Measurements from ENCODE around the gene LPO. TPM values are rescaled to one million over a fixed set of nuclear protein-coding genes. Genes with fewer than 3 reads are reported as not detected.

The LPO gene
- total RNA-seq, 1 experiment from 2014 or later: not detected

DNA sequence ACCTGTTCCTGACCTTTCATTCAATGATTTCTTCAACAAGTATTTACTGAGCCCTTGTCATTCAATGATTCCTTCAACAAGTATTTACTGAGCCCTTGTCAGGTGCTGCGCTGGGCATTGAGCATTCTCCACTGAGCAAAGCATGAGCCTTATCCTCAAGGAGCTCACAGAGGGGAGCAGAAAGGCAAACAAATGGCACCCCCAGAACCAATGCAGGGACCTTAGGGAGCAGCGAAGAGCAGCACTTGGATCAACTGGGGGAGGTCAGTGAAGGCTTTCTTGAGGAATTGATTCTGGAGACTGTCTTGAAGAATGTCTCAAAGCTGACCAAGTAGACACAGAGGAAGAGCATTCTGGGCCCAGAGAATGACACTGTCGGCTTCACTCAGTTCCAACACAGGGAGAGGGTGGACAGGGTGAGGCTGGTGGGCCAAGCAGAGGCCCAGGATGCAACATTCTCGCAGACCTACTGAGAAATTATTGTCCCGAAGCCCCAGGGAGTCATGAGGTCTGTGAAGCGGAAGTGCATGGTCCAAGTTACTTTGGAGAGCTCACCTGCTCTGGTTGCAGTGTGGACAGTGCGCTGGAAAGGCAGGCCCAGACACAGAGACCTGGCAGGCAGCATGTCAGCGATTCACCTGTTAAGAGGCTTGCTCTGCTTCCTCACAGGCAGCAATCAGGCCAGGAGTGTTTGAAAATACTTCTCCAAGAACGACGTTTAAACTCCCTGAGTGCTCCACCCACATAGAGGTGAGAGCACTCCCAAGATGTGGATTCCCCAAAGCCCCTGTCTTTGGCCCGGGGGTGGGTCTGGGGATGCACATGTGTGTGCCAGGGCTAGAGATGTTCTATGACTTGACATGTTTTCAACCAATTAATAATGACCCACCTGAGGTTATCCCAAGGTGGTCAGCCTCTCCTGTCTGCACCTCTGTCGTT, 45.6 kb downstream of the LPO start:
- Histone ChIP-seq H3K4me3 (no peak overlapping the region), H3K4me1 (peaks cover 7% of the 10 kb centered on the region), H3K36me3 (no peaks in the 10 kb centered on the region), H3K27me3 (no peaks in the 10 kb centered on the region), H3K9me3 (replicated peaks) (no peaks in the 10 kb centered on the region), H3K27ac (no peak overlapping the region)
- no peak for DNase-seq

DNA sequence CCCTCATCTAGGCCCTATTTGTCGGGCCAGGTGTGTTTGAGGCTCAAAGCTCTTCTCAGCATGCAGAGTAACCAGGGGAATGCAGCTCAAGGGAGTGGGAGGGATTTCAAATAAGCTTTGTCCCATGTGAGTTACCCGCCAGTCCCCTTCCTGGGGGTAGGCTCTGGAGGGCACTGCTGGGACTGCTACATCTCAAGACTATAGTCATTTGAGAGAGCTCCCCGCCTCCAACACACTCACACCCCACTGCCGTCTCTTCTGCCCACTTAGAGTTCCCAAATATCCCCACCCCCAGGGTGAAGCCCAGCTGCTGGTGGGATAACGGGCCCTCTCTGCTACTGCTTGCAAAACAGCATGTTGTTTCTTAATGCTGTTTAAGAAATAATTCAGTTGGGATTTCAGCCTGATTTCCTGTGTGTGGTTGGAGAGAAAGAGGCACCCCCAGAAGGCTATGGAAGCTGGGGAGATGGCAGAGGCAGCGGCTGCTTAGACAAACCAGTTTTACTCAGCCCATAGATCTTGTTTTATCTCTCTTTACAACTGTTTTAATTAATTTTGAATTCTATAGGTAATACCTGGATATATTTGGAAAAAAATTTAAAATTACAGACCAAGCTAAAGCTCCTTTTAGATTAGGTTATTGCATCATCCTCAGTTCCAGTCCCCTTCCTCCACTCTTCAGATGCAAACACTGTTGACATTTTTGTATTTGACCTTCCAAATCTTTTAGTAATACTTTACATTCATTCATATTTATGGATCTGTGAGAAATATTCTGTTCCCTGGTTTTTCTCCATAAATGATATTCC, 46.4 kb downstream of the LPO start:
- no peak for DNase-seq
- Histone ChIP-seq H3K36me3 (no peaks in the 10 kb centered on the region), H3K27ac (no peak overlapping the region), H3K4me3 (no peak overlapping the region), H3K4me1 (peaks cover 4% of the 10 kb centered on the region), H3K9me3 (replicated peaks) (no peaks in the 10 kb centered on the region), H3K27me3 (no peaks in the 10 kb centered on the region)

DNA sequence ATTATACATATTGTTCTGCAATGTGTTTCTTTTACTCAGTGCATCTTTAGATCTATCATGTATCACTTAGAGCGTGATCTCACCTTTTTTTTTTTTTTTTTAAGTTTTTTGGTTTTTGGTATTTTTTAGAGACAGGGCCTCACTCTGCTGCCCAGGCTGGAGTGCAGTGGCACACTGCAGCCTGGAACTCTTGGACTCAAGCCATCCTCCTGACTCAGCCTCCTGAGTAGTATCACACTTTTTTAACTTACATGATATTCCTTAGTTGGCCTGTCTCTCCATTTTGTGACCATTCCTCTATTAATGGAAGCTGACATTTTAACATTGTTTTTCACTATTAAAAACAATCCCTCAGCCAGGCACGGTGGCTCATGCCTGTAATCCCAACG, 47.0 kb downstream of the LPO start:
- no peak for DNase-seq
- Histone ChIP-seq H3K36me3 (no peaks in the 10 kb centered on the region), H3K9me3 (replicated peaks) (no peaks in the 10 kb centered on the region), H3K4me1 (no peaks in the 10 kb centered on the region), H3K27me3 (no peaks in the 10 kb centered on the region), H3K27ac (no peak overlapping the region), H3K4me3 (no peak overlapping the region)

DNA sequence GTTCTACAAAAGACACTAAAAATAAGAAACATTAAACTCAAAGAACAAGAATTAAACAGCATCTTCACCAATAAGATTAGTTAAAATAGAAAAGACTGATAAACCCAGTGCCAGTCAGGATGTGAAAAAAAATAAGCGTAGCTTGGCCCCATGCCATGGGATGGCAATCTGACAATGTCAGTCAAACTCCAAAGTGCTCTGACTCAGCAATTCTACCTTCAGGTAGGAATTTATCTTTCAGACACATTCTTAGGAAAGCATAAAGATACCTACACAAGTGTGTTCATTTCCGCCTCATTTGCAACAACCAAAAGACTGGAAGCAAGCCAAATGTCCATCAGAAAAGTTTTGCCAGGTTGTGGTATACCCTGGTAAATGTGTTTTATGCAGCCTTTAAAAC, 51.5 kb downstream of the LPO start:
- Histone ChIP-seq H3K4me3 (no peak overlapping the region), H3K4me1 (no peaks in the 10 kb centered on the region), H3K9me3 (replicated peaks) (no peaks in the 10 kb centered on the region), H3K27ac (no peak overlapping the region), H3K36me3 (no peaks in the 10 kb centered on the region), H3K27me3 (no peaks in the 10 kb centered on the region; the same call in 1 of the 2 replicates)
- DNase-seq: no peak

DNA sequence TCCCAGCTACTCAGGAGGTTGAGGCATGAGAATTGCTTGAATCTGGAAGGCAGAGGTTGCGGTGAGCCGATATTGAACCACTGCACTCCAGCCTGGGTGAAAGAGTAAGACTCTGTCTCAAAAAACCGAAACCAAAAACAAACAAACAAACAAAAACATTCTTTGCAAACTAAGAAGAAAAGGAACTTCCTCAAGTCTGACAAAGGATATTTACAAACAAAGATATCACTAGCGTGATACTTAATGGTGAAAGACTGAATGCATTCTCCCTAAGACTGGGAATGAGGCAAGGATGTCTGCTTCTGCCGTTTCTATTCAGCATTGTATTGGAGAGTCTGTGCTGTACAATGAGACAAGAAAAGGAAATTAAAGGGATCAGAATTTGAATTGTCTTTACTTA, 52.9 kb downstream of the LPO start:
- Histone ChIP-seq H3K27ac (no peak overlapping the region), H3K9me3 (replicated peaks) (no peaks in the 10 kb centered on the region), H3K4me3 (no peak overlapping the region), H3K4me1 (no peaks in the 10 kb centered on the region), H3K27me3 (no peaks in the 10 kb centered on the region; the same call in 1 of the 2 replicates), H3K36me3 (no peaks in the 10 kb centered on the region)
- no peak for DNase-seq

DNA sequence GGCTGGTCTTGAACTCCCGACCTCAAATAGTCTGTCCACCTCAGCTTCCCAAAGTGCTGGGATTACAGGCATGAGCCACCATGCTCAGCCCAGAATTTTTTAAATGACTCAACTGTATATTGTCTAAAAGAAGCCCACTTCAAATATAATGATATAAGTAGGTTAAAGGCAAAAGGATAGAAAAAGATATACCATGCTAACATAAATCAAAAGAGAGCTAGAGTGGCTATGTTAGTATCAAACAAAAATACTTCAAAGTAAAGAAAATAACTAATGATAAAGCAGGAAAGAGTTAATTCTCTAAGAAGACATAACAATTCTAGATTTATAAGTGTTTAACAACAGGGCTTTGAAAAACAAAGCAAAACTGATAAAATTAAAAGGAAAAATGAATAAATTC, 55.6 kb downstream of the LPO start:
- Histone ChIP-seq H3K9me3 (replicated peaks) (no peaks in the 10 kb centered on the region), H3K4me1 (no peaks in the 10 kb centered on the region), H3K27me3 (peaks cover 4% of the 10 kb centered on the region), H3K27ac (no peak overlapping the region), H3K4me3 (no peak overlapping the region), H3K36me3 (no peaks in the 10 kb centered on the region)
- no peak for DNase-seq

DNA sequence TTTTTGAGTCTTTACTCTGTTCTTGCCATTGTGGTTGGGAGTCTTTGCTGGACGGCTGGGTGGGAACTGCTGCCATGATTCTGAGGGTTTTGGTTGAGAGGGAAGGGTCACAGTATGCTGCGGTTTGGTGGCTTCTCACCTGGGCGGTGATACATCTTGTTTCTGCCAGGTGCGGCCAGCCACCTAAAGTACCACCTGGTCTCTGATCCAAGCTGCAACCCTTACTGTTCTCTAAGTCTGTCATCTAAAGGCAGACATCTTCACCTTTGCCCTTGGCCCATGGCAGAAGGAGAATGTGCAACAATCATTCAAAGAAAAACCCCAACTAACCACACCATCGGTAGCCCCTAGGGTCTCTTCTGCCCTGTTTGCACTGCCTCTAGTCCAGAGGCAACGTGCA, 62.0 kb downstream of the LPO start:
- no peak overlapping the region for H3K4me3 ChIP-seq
- DNase-seq: no peak
- no peaks in the 10 kb centered on the region for H3K9me3 ChIP-seq (replicated peaks)
- H3K27me3 ChIP-seq: peaks cover 7% of the 10 kb centered on the region; the same call in 1 of the 2 replicates
- H3K4me1 ChIP-seq: no peaks in the 10 kb centered on the region
- no peaks in the 10 kb centered on the region for H3K36me3 ChIP-seq
- no peak overlapping the region for H3K27ac ChIP-seq

DNA sequence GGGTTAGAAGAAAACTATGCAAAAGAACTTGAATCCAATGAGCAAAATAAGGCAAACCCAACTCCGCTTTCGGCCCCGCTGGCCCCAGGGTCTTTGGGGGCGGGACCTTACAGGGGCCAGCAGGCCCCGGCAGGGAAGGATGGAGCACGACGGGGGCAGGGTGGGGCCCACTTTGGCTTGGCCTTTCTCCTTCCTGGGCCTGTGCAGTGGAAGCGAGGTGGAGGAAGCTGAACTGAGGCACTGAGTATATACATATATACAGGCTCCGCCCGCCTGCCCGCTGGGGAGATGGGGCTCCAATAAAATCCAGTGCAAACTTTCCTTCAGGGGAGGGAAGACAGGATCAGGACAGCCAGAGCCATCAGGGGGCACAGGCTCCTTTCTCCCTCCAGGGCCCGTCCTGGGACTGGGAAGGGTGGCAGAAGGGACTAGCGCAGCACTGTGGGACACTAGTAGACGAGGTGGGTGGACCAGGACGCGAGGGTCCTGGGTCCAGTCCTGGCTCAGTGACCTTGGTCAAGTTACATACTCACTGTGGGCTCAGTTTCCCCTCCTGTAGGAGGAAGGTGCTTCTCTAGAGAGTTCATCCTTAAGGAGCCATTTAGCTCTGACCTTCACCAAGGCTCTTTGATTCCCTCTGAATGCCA, 63.2 kb downstream of the LPO start:
- Histone ChIP-seq H3K27ac (no peak overlapping the region), H3K4me3 (no peak overlapping the region), H3K9me3 (replicated peaks) (no peaks in the 10 kb centered on the region), H3K36me3 (no peaks in the 10 kb centered on the region), H3K27me3 (peaks cover 5% of the 10 kb centered on the region; the same call in 1 of the 2 replicates), H3K4me1 (no peaks in the 10 kb centered on the region)
- DNase-seq: no peak

DNA sequence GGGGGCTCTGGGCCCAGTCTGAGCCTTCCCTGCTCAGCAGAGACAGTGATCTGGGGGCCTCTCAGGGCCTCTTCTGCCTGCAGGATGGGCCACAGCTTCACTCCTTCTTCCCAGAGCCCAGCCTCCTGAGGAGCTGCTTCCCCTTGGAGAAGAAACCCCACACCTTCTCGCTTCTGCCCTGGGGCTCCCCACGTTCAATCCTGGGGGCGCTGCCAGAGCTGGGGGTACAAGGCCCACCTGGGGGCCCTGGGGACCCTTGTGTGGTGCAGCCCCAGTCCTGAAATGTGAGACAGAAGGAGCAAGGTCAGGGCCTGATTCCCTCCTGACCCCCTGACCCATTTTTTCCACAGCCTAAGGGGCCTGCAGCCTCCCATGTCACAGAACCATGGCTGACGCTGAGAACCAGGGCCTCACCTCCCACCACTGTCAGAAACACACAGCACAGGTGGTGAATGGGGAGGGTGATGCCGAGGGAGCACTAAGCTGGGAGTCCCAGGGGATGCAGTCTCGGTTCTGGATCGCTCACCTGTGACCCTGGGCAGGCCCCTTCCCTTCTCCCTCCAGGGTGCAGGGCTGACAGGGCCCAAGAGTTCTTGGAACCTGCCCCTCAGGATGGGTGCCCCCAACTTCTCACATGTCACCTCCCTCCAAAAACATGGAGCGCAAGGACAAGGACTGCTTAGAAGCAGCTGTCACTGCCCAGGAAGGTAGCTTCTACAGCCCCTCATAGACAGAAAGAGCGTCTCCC, 64.0 kb downstream of the LPO start:
- H3K27me3 ChIP-seq: 0 out of 2 replicates have a peak, but pooled peaks cover 4% of the 10 kb centered on the region
- no peaks in the 10 kb centered on the region for H3K36me3 ChIP-seq
- no peaks in the 10 kb centered on the region for H3K4me1 ChIP-seq
- H3K27ac ChIP-seq: no peak overlapping the region
- no peaks in the 10 kb centered on the region for H3K9me3 ChIP-seq (replicated peaks)
- no peak overlapping the region for H3K4me3 ChIP-seq
- no peak for DNase-seq

DNA sequence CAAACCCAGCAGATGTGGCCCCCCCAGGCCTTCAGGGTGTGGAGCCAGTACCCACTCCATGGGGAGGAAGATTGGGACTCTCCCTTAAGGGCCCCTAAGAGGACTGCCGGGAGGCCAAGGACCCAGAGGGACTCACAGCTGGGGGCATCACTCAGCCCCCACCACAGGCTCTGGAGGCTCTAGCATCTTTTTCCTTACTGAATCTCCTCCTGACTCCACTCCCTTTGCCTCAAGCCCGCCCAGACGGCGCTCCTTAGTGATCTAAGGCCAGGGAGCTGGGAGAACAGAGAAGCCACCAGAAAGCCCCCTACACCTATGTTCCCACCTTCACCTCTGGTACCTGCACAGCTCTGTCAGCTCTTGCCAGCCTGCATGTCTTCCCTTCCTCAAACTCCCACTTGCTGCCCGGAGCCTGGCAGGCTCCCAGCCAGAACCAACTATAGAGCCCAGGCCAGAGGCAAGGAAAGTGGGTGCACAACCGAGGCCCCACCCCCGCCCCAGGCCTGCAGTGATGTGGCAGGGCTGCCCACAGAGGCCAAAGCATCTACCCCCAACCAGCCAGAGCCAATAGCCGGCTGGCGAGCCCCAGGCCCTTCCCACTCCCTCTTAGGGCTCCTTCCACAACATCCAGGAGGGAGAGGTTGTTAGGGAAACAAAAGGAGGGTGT, 64.7 kb downstream of the LPO start:
- Histone ChIP-seq H3K4me3 (no peak overlapping the region), H3K27ac (no peak overlapping the region), H3K27me3 (peaks cover 4% of the 10 kb centered on the region; the same call in 1 of the 2 replicates), H3K36me3 (no peaks in the 10 kb centered on the region), H3K9me3 (replicated peaks) (no peaks in the 10 kb centered on the region), H3K4me1 (no peaks in the 10 kb centered on the region)
- no peak for DNase-seq

DNA sequence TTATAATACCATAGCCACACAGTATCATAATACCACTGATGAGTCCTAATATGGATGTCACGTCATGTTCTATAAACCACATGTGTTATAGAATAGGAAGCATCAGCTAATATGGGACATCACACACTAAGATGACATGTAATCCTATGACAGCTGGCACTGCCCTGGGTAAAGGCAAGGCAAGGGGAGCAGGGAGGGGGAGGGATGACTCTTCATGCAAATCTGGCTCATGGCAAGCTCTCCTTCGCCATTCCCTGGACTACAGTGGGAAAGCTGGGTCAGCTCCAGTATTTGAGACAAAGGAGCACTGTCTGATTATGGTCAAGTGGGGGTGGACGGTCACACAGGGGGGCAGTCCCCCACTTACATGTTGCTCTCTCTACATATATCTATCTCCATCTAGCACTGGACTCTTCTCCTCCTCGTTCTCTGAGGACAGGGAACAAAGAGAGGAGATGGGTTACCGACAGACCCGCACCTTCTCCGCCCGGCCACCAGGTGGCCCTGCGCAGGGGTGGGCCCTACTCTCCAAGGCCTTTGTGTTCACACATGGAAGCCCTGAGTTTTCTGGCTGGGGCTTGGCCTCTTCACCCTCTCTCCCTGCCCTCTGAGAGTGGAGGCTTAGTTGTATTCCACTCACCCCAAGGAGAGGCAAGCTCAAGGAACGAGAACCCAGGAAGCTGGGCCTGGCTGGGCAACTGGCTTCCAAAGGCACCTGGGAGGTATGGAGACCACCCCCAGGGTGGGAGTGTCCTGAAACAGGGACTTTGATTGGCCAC, 65.8 kb downstream of the LPO start:
- H3K27me3 ChIP-seq: peaks cover 4% of the 10 kb centered on the region; the same call in 1 of the 2 replicates
- H3K9me3 ChIP-seq (replicated peaks): no peaks in the 10 kb centered on the region
- DNase-seq: peak; percentile 44 to 70

DNA sequence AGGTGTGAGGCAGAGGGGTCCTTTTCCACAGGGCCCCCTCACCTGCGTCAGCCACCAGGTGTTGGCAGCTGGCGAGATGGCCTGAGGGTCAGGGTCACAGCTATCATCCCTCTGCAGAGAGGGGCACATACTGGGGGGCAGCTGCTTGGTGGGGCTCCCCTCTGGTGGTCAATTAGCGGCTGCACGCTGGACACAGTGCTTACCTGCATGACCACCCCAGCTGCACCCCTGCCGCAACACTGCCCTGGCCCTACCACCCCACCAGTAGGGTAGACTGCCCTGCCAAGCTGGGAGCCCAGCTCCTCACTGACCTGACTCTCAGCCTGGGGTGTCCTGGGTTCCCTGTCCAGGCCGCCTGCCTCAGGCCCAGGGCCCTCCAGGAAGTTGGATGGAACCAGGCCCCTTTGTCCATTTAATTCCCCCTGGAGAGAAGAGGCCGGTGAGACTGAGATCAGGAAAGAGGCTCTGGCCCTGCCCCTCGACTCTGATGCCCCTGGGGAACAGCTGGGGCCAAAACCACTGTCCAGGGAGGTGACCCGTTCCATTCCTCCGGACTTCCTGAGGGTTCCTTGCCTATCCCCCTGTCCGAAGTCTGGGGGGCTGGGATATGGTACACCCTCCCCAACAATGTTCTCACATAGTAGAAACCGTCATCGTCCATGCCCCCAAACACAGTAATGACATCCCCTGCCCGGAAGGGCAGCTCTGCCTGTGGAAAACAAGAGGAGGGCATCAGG, 66.5 kb downstream of the LPO start:
- Histone ChIP-seq H3K4me1 (no peaks in the 10 kb centered on the region), H3K9me3 (replicated peaks) (no peaks in the 10 kb centered on the region), H3K27me3 (peaks cover 4% of the 10 kb centered on the region; the same call in 1 of the 2 replicates), H3K36me3 (no peaks in the 10 kb centered on the region), H3K4me3 (no peak overlapping the region), H3K27ac (no peak overlapping the region)
- DNase-seq: no peak

More for the DNA sequence above, 65.8 kb downstream of the LPO start:
- H3K4me1 ChIP-seq: no peaks in the 10 kb centered on the region
- no peak overlapping the region for H3K27ac ChIP-seq
- H3K36me3 ChIP-seq: no peaks in the 10 kb centered on the region
- H3K4me3 ChIP-seq: no peak overlapping the region

DNA sequence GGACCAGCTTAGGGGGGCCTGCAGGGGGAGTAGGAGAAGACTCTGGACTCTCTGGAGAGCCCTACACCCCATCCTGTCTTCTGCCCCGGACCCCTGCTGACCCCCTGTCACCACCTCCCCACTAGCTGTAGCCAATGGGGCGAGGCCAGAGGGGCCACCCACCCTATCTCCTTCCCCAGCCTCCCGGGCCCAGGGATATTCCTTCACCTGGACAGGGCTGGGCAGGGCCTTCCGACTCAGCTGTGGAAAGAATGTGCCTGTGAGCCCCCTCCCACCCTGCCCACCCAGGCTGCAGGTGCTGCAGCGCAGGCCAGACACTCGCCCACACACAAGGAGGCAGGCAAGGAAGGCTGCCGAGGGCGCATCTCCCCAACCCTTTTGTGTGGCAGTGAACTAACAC, 67.2 kb downstream of the LPO start:
- DNase-seq: no peak
- H3K4me3 ChIP-seq: no peak overlapping the region
- no peak overlapping the region for H3K27ac ChIP-seq
- no peaks in the 10 kb centered on the region for H3K36me3 ChIP-seq
- peaks cover 4% of the 10 kb centered on the region; the same call in 1 of the 2 replicates for H3K27me3 ChIP-seq
- no peaks in the 10 kb centered on the region for H3K9me3 ChIP-seq (replicated peaks)
- no peaks in the 10 kb centered on the region for H3K4me1 ChIP-seq

All from SJCRH30 (cell line).